HFF-Myc (cell line): ENCODE data around the gene MCRS1.
"Not testable (repeated sequence)": the region's sequence is repeated elsewhere in the genome, so short reads cannot be mapped to it uniquely, and the experiment has no call there.

ENCODE experiments used
- DNase-seq: peaks from one replicate; pipeline ENCODE4 v3.0.0-alpha.2; 2011; ENCODE audit warnings: low read depth; ENCODE audit errors: extremely low read depth
- H3K4me3 ChIP-seq: replicated peaks from 2 replicates; pipeline ENCODE4 v1.5.1; 2011; ENCODE audit warnings: low read depth, mild to moderate bottlenecking, control low read depth, low read length
- CTCF ChIP-seq: IDR thresholded peaks from 2 replicates; pipeline ENCODE4 v1.5.1; 2012; ENCODE audit warnings: mild to moderate bottlenecking, low read depth, low read length, control low read depth; ENCODE audit errors: missing control alignments

The MCRS1 gene

GRCh38 chr12:49609059-49609874 is 41.3 kb upstream of the MCRS1 start:
- no peak for TF ChIP-seq CTCF
- H3K4me3 ChIP-seq, result no peak overlapping the region
- DNase-seq, result no peak

- not testable (repeated sequence) for DNase-seq, H3K4me3 ChIP-seq
Measured at GRCh38 chr12:49605539-49605938, 37.6 kb upstream of the MCRS1 start, which contains the start of gene FAM186B. Gene FAM186B (minus strand): TSS chr12:49605639. CDS start chr12:49605477, 162 bp downstream.

- no peak overlapping the region for H3K4me3 ChIP-seq
- DNase-seq, result no peak
- no peak for TF ChIP-seq CTCF
Measured at GRCh38 chr12:49604856-49605255, 36.9 kb upstream of the MCRS1 start.

GRCh38 chr12:49603721-49604120 is 35.8 kb upstream of the MCRS1 start:
- no peak for DNase-seq
- H3K4me3 ChIP-seq, result no peak overlapping the region
- no peak for TF ChIP-seq CTCF

- no peak for DNase-seq
- TF ChIP-seq CTCF, result no peak
- H3K4me3 ChIP-seq, result no peak overlapping the region
Measured at GRCh38 chr12:49599961-49600360, 32.0 kb upstream of the MCRS1 start.

GRCh38 chr12:49598527-49598926 is 30.6 kb upstream of the MCRS1 start:
- no peak for DNase-seq
- no peak for TF ChIP-seq CTCF
- H3K4me3 ChIP-seq, result no peak overlapping the region

GRCh38 chr12:49588721-49589516 is 21.0 kb upstream of the MCRS1 start:
- no peak for DNase-seq
- no peak for TF ChIP-seq CTCF
- H3K4me3 ChIP-seq, result no peak overlapping the region
